ENCODE results near the gene RSPH3.
"Not testable (repeated sequence)": the region's sequence is repeated elsewhere in the genome, so short reads cannot be mapped to it uniquely, and the experiment has no call there.

The RSPH3 gene

DNA sequence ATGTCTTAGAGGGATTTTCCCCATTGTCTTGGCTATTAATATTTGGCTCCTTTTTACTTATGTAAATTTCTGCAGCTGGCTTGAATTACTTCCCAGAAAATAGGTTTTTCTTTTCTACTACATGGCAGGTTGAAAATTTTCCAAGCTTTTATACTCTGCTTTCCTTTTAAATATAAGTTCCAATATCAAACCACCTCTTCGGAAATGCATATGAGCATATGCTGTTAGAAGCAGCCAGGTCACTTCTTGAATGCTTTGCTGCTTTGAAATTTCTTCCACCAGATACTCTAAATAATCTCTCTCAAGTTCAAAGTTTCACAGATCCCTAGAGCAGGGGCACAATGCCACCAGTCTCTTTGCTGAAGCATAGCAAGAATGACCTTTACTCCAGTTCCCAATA is 25.2 kb upstream of the RSPH3 start:
- DNase-seq (ENCODE audit: low spot score) = not testable (repeated sequence)

DNA sequence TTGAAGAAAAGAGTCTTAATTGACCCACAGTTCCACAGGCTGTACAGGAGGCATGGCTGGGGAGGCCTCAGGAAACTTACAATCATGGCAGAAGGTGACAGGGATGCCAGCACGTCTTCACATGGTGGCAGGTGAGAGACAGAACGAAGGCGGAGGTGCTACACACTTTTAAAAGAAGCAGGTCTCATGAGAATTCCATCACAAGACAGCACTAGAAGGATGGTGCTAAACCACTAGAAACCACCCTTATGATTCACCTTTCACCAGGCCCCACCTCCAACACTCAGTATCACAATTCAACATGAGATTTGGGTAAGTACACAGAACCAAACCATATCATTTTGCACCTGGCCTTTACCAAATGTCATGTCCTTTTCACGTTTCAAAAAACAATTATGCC is 23.9 kb upstream of the RSPH3 start:
- DNase-seq (ENCODE audit: low spot score) = no peak

GRCh38 chr6:159020011-159020410 is 20.0 kb upstream of the RSPH3 start:
- no peak for DNase-seq (ENCODE audit: low spot score)

GRCh38 chr6:159017757-159018559 is 18.0 kb upstream of the RSPH3 start:
- DNase-seq (ENCODE audit: low spot score) = no peak

- DNase-seq (ENCODE audit: low spot score) = no peak
Measured at GRCh38 chr6:159014406-159014805, 14.4 kb upstream of the RSPH3 start.

GRCh38 chr6:159013229-159013628 is 13.2 kb upstream of the RSPH3 start:
- no peak for DNase-seq (ENCODE audit: low spot score)

DNA sequence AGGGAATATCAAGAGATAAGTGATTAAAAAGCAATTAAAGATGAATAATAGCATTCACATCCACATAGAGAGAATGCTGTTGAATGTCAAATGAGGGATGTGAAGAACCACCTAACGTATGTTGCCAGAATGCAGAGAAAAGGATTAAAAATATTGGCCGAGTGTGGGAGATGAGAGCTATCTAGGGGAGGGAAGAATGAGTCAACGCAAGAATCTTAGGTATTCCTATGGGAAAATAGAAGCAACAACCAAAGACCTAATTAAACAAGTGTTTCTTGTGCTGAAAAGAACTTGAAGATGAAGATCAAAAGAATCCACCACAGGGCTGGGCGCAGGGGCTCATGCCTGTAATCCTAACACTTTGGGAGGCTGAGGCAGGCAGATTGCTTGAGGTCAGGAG is 12.2 kb upstream of the RSPH3 start:
- DNase-seq (ENCODE audit: low spot score) = no peak

- DNase-seq (ENCODE audit: low spot score) = not testable (repeated sequence)
Measured at GRCh38 chr6:159010037-159010612, 10.1 kb upstream of the RSPH3 start.

GRCh38 chr6:159008656-159009288 is 8.8 kb upstream of the RSPH3 start:
- peak; percentile 54 for DNase-seq (ENCODE audit: low spot score)

- no peak for DNase-seq (ENCODE audit: low spot score)
Measured at GRCh38 chr6:159007510-159007909, 7.5 kb upstream of the RSPH3 start.

GRCh38 chr6:159005436-159005835 is 5.4 kb upstream of the RSPH3 start:
- DNase-seq (ENCODE audit: low spot score) = no peak

DNA sequence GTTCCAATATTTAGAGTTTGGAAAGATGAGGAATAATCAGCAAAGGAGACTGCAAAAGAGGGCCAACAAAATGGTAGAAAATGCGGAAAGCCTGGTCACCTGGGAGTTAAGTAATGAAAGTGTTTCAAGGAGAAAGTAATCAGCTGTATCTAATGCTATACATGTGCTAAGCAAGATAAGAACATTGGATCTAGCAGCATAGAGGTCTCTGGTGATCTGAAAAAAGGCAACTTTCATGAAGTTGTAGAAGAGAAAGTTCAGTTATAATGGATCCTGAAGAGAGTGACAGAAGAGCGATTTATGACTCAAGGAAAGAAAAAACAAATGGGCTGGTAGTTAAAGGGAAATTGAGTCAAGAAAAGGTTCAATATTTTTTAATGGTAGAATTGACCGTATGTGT is 4.6 kb upstream of the RSPH3 start:
- DNase-seq (ENCODE audit: low spot score) = no peak

DNA sequence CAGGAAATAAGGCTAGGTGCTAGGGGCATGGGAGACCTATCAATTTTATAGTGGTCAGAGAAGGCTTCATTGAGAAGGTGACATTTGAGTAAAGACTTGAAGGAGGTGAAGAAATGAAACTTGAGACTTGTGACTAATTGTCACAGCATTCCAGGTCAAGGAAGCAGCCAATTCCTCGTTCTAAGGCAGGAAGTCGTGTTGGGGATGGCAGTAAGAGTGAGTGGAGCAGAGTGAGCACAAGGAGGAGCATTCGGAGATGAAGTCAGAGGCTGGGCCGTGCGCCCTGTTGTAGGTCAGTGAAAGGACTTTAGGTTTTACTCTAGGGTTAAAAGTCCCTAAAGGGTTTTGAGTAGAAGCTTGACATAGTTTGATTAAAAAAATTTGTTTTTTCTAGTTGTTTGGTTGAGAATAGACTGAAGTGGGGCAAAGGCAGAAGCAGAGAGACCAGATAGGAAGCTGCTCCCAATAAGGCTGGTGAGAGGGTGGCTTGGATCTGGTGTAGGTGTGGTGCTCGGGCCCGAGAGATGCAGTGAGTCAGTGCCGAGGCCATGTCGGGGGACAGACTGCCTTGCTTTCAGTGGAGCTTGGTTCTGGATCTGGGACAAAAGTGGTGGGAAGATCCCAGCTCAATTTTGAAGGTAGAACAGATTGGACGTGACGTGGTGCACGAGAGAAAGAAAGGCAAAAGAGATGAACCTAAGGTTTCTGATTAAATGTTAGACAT is 2.6 kb upstream of the RSPH3 start:
- no peak for DNase-seq (ENCODE audit: low spot score)

DNA sequence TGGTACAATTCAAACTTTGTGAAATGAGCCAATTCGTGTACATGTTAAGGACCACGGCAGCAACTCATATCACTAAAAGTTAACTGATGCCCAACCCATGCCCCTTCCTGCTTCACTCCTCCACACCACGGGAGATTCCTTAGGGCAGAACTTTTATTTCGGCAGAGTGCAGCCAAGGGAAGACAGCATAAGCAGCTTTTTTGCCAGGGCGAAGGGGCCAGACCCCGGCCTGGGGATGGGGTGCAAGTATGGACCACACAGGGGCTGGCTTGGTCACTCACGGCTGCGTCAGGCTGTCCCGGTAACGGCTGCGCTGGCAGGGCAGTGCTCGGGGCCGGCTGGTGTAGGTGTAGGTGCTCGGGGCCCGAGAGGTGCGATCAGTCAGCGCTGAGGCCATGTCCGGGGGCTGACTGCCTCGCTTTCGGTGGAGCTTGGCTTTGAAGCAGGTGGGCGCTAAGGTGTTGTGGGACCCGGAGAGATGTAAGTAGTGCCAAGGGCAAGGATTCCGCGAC is 792 bp downstream of the RSPH3 start:
- no peak for DNase-seq (ENCODE audit: low spot score)

DNA sequence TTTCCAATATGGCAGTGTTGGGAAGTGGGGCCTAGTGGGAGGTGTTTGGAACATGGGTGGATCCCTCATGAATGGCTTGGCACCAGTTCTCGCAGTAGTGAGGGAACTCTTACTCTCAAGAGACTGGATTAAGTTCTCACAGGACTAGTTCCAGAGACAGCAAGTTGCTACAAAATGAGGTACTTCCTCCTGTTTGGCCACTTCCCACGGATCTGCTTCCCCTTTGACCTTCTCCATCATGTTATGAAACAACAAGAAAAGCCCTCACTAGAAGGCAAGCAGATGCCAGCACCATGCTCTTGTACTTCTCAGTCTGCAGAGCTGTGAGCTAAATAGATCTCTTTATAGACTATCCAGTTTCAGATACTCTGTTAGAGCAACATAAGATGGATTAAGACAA is 3.1 kb downstream of the RSPH3 start:
- DNase-seq (ENCODE audit: low spot score) = no peak

DNA sequence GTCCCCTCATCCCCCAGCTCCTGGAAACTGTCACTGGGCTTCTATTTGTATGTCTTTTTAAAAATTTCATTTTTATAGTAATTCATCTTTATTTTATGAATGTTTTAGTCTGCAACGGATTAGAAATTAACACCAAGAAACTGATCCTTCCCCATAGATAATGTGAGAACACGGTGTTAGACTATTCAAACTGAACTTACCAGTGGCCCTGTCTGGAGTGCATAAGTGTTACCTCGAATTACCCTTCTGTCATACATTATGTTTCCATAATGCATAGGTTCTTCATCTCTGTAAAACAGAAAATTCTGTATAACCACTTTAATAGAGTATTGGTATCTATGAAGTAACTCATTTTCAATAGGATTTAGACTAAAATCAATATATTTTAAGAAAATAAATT is 6.4 kb downstream of the RSPH3 start:
- no peak for DNase-seq (ENCODE audit: low spot score)

- DNase-seq (ENCODE audit: low spot score) = no peak
Measured at GRCh38 chr6:158991017-158991723, 8.8 kb downstream of the RSPH3 start.

- DNase-seq (ENCODE audit: low spot score) = not testable (repeated sequence)
Measured at GRCh38 chr6:158989711-158990110, 10.3 kb downstream of the RSPH3 start.

DNA sequence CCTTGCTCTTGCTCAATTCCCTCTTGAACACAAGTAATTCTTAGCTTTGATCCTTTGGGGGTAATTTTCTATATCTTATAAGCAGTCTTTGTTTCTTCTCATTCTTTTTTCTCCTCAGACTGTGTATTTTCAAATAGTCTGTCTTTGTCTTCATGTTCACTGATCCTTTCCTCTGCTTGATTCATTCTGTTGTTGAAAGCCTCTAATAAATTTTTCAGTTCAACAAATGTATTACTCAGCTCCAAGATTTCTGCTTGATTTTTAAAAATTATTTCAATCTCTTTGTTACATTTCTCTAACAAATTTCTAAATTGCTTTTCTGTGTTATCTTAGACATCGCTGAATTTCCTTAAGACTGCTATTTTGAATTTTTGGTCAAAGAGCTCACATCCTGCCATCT is 11.5 kb downstream of the RSPH3 start:
- no peak for DNase-seq (ENCODE audit: low spot score)

- no peak for DNase-seq (ENCODE audit: low spot score)
Measured at GRCh38 chr6:158987657-158988056, 12.3 kb downstream of the RSPH3 start.

DNA sequence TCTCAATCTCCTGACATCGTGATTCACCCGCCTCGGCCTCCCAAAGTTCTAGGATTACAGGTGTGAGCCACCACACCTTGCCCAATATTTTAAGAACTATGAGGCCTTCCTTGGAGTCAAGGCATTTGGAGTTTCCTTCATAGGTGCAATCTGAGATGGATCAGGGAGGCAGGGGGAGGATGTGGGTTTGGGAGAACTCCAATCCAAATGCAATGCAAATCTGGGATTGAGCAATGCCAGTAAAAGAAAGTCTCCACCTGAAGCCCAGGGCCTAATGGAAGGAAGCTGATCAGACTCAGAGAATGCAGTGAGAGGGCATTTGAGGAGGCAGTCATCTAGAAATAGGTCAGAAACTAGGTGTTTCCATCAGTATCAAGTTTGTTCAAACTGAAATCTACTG is 21.2 kb downstream of the RSPH3 start:
- no peak for DNase-seq (ENCODE audit: low spot score)

DNA sequence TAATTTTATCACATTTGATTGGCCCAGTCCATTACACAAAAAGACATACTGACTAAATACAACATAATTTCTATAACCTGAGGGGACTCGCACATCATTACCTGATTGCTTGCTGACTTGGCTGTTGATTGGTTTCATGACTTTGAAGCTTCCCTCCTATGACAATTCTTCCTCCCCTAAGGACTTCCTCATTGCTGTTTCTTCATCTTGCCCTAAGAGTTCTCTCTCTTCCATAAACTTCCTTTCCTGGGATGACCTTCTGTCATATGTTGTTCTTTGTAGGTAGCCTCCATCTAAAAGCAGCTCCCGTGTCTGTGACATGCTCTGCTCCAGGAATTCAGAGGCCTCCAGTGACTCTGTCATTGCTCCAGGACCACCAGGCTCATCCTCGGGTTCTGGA is 22.6 kb downstream of the RSPH3 start:
- no peak for DNase-seq (ENCODE audit: low spot score)

Data from hematopoietic multipotent progenitor cell treated with erythropoietin and hydrocortisone succinate and interleukin-3 and kit ligand, for 15 days (in vitro differentiated cells).